Upper lobe of left lung (tissue), 6 donors: ENCODE data around the gene BMERB1. TPM values are rescaled to one million over a fixed set of nuclear protein-coding genes. Genes with fewer than 3 reads are reported as not detected.

Source experiments
- ATAC-seq, 2 donors: fragments of 200-7000 bp; cut with Tn5 transposase; one replicate each; pipeline ENCODE4 v1.9.1; 2022; ENCODE audit warnings: mild to moderate bottlenecking in 2 of 2, moderate library complexity in 2 of 2; ENCODE audit not compliant: low FRiP score in 2 of 2
- DNase-seq, 2 donors: peaks; one replicate each; pipeline ENCODE4 v3.0.0-alpha.2; 2019 to 2020
- H3K27ac ChIP-seq, 4 donors: fragments of 200-600 bp; sonication (generic); one replicate each; pipeline ENCODE4 v1.5.1; 2016 to 2019
- H3K27me3 ChIP-seq, 4 donors: fragments of 200-600 bp; sonication (generic); one replicate each; pipeline ENCODE4 v1.5.1; 2017 to 2019
- H3K36me3 ChIP-seq, 4 donors: fragments of 200-600 bp; sonication (generic); one replicate each; pipeline ENCODE4 v1.5.1; 2016 to 2019
- H3K4me1 ChIP-seq, 4 donors: fragments of 200-600 bp; sonication (generic); one replicate each; pipeline ENCODE4 v1.5.1; 2018 to 2019
- H3K4me3 ChIP-seq, 4 donors: fragments of 200-600 bp; sonication (generic); one replicate each; pipeline ENCODE4 v1.5.1; 2017 to 2019; ENCODE audit warnings: mild to moderate bottlenecking in 2 of 4, moderate library complexity in 1 of 4
- H3K9me3 ChIP-seq, 4 donors: fragments of 200-600 bp; sonication (generic); one replicate each; pipeline ENCODE4 v1.5.1; 2018 to 2019
- EP300 ChIP-seq, 4 donors: sonication (generic); formaldehyde crosslinking; IDR thresholded peaks; one replicate each; pipeline ENCODE4 v1.5.1; 2017; ENCODE audit warnings: antibody characterized with exemption in 4 of 4, control low read depth in 2 of 4
- POLR2A ChIP-seq, 4 donors: fragments of 450-650 bp; IDR thresholded peaks; one replicate each; pipeline ENCODE4 v1.5.1; 2016 to 2017; ENCODE audit warnings: antibody characterized with exemption in 4 of 4, mild to moderate bottlenecking in 2 of 4
- POLR2AphosphoS5 ChIP-seq, 2 donors: sonication (generic); formaldehyde crosslinking; IDR thresholded peaks; one replicate each; pipeline ENCODE4 v1.5.1; 2017; ENCODE audit warnings: antibody characterized with exemption in 2 of 2
- WGBS, 2 donors: methylation state at CpG; one replicate each; pipeline ENCODE4 v1.1.5; 2017 to 2018; 5-methylcytosine and 5-hydroxymethylcytosine counted together
- total RNA-seq, 6 donors: library from RNA; depleted of rRNA in 4 of 6; stranded (reverse); fragments of >200 nt in 4 of 6; gene quantifications; one replicate each; pipeline versions ENCODE4 v1.1.0 to v1.2.1, GENCODE V29; 2016 to 2021
- TF ChIP-seq, protein P1 (sequence below), 6 experiments: fragments of 450-650 bp in 4 of 6; fragments of 200-600 bp in 2 of 6; sonication (generic) in 2 of 6; IDR thresholded peaks; one replicate each; pipeline ENCODE4 v1.5.1; 2016 to 2019; ENCODE audit warnings: antibody characterized with exemption in 6 of 6
- donor health status: DM: no; HTN: no; CAD: no; lungs with moderate emphysema.
- donor health status: DM: no; HTN: yes; CAD: no; lungs with severe emphysema.

The BMERB1 gene
- total RNA-seq, 6 donors from 2014 or later = 5.2 to 27.6 (median 16.1) TPM

DNA sequence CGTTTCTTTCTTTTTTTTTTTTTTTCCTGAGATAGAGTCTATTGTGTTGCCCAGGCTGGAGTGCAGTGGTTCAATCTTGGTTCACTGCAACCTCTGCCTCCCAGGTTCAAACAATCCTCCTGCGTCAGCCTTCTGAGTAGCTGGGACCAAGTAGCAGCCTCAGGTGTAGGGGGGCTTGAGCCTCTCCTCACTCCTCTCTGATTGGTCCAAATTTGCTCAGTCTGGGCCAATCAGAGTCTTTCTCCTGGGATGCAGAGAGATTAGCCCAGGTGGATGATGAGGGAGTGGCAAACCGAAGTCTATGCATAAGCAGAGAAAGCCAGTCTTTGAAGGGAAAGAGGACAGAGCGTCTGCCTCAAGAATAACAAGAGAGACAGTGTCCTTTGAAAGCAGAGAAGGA, 99.0 kb downstream of the BMERB1 start:
- ATAC-seq (no peak), DNase-seq (no peak)
- Histone ChIP-seq H3K4me1 (no peaks in the 10 kb centered on the region), H3K27ac (no peak overlapping the region), H3K27me3 (no peaks in the 10 kb centered on the region), H3K36me3 (no peaks in the 10 kb centered on the region), H3K9me3 (no peaks in the 10 kb centered on the region), H3K4me3 (no peak overlapping the region)
- WGBS, 2 donors = 70 to 71% methylated on average over 4 of the region's 4 CpGs
- TF ChIP-seq POLR2A (IDR thresholded peaks at IDR 0.05) (no peak), EP300 (IDR thresholded peaks at IDR 0.05) (no peak), POLR2AphosphoS5 (IDR thresholded peaks at IDR 0.05) (no peak)
- TF ChIP-seq, protein P1, sequence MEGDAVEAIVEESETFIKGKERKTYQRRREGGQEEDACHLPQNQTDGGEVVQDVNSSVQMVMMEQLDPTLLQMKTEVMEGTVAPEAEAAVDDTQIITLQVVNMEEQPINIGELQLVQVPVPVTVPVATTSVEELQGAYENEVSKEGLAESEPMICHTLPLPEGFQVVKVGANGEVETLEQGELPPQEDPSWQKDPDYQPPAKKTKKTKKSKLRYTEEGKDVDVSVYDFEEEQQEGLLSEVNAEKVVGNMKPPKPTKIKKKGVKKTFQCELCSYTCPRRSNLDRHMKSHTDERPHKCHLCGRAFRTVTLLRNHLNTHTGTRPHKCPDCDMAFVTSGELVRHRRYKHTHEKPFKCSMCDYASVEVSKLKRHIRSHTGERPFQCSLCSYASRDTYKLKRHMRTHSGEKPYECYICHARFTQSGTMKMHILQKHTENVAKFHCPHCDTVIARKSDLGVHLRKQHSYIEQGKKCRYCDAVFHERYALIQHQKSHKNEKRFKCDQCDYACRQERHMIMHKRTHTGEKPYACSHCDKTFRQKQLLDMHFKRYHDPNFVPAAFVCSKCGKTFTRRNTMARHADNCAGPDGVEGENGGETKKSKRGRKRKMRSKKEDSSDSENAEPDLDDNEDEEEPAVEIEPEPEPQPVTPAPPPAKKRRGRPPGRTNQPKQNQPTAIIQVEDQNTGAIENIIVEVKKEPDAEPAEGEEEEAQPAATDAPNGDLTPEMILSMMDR (IDR thresholded peaks at IDR 0.05) = no peak

DNA sequence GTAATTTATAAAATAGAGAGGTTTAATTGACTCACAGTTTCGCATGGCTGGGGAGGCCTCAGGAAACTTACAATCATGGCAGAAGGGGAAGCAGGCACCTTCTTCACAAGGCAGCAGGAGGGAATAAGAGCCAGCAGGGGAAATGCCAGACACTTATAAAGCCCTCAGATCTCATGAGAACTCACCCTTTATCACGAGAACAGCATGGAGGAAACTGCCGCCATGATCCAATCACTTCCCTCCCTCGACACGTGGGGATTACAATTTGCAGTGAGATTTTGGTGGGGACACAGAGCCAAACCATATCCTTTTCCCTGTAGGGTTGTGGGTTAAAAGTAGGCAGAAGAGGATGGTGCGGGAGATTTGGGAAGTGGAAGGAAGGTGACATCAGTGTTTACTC, 101.4 kb downstream of the BMERB1 start:
- DNase-seq = no peak
- Histone ChIP-seq H3K4me3 (no peak overlapping the region), H3K36me3 (no peaks in the 10 kb centered on the region), H3K4me1 (no peaks in the 10 kb centered on the region), H3K9me3 (no peaks in the 10 kb centered on the region), H3K27me3 (no peaks in the 10 kb centered on the region), H3K27ac (no peak overlapping the region)
- 69 to 76% methylated on average over 6 of the region's 6 CpGs for WGBS, 2 donors
- no peak for TF ChIP-seq POLR2AphosphoS5 (IDR thresholded peaks at IDR 0.05)
- TF ChIP-seq, protein P1 (IDR thresholded peaks at IDR 0.05) = no peak
- TF ChIP-seq EP300 (IDR thresholded peaks at IDR 0.05) = no peak
- no peak for TF ChIP-seq POLR2A (IDR thresholded peaks at IDR 0.05)
- no peak for ATAC-seq

DNA sequence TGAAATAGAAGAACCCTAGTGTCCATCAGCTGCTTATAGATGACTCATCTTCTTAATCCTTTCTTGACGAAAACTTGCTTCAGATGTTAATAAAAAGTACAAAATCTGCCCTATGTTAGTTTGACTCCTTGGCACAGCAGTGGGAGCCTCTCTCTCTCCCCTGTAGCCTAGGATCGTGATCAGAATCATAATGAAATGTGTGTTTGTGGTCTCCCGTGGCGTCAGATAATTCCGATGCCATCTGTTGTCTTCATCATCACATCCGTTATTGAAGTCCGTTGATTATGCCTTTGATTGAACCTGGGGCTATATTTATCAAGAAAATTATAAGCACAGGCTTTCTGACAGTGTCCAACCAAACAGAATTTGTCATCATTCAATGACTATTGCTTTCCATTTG, 102.5 kb downstream of the BMERB1 start:
- TF ChIP-seq POLR2AphosphoS5 (IDR thresholded peaks at IDR 0.05) (no peak), EP300 (IDR thresholded peaks at IDR 0.05) (no peak), POLR2A (IDR thresholded peaks at IDR 0.05) (no peak)
- TF ChIP-seq, protein P1 (IDR thresholded peaks at IDR 0.05) = no peak
- no peak overlapping the region for H3K4me3 ChIP-seq
- DNase-seq (no peak), ATAC-seq (no peak)
- no peaks in the 10 kb centered on the region for H3K9me3 ChIP-seq
- 88 to 92% methylated on average over 7 of the region's 7 CpGs for WGBS, 2 donors
- H3K4me1 ChIP-seq = no peaks in the 10 kb centered on the region
- no peaks in the 10 kb centered on the region for H3K36me3 ChIP-seq
- H3K27ac ChIP-seq = no peak overlapping the region
- H3K27me3 ChIP-seq = no peaks in the 10 kb centered on the region

DNA sequence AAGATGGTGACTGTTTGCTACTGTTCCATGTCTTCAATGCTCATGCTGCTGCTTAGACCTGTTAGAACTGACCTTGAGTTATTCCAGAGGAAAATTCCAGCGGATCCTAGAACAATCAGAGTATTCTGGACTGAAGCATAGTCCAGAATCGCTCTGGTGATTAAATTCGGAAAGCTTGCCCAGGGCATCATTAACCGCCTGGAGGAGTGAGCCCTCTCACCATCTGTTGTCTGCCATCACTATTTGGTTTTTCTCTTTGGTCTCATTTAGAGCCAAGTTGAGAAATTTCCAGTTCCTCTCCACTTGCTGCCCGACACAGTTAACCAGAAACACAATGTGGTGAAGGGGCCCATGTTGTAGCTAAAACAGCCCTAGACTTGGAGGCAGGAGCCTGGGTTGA, 104.1 kb downstream of the BMERB1 start:
- no peak overlapping the region for H3K4me3 ChIP-seq
- TF ChIP-seq, protein P1 (IDR thresholded peaks at IDR 0.05) = no peak
- WGBS, 2 donors = 77 to 88% methylated on average over 5 of the region's 5 CpGs
- H3K27me3 ChIP-seq = no peaks in the 10 kb centered on the region
- no peaks in the 10 kb centered on the region for H3K4me1 ChIP-seq
- DNase-seq (no peak), ATAC-seq (no peak)
- H3K27ac ChIP-seq = no peak overlapping the region
- no peaks in the 10 kb centered on the region for H3K9me3 ChIP-seq
- H3K36me3 ChIP-seq = no peaks in the 10 kb centered on the region

DNA sequence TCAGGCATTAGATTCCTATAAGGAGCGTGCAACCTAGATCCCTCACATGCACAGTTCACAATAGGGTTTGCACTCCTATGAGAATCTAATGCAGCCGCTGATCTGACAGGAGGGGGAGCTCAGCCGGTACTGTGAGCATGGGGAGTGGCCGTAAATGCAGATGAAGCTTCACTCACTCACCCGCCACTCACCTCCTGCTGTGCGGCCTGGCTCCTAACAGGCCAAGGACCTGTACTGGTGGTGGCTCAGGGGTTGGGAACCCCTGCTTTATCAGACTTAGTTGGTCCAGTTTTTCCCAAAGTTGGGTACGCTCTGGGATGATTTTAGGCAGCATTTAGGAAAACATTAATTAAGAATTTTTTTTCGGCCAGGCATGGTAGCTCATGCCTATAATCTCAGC, 104.8 kb downstream of the BMERB1 start:
- no peak for TF ChIP-seq EP300 (IDR thresholded peaks at IDR 0.05)
- TF ChIP-seq POLR2A (IDR thresholded peaks at IDR 0.05) = no peak
- TF ChIP-seq, protein P1 (IDR thresholded peaks at IDR 0.05) = no peak
- TF ChIP-seq POLR2AphosphoS5 (IDR thresholded peaks at IDR 0.05) = no peak
- no peaks in the 10 kb centered on the region for H3K9me3 ChIP-seq
- no peak overlapping the region for H3K27ac ChIP-seq
- no peak overlapping the region for H3K4me3 ChIP-seq
- no peaks in the 10 kb centered on the region for H3K4me1 ChIP-seq
- WGBS, 2 donors = 83 to 89% methylated on average over 8 of the region's 8 CpGs
- DNase-seq (no peak), ATAC-seq (no peak)
- no peaks in the 10 kb centered on the region for H3K27me3 ChIP-seq
- H3K36me3 ChIP-seq = no peaks in the 10 kb centered on the region
